Measurements from ENCODE around the gene CCDC71L. TPM values are rescaled to one million over a fixed set of nuclear protein-coding genes. Genes with fewer than 3 reads are reported as not detected.

The CCDC71L gene
- polyA plus RNA-seq, 1 of the 3 experiments (the other 2 are of a cell fraction): 30.0 TPM

GRCh38 chr7:106666353-106666752 lies 5.4 kb upstream of the CCDC71L start:
- Histone ChIP-seq H3K9ac (no peak overlapping the region), H3K27me3 (ENCODE audit: insufficient read depth) (no peaks in the 10 kb centered on the region), H3K4me2 (no peak overlapping the region), H3K79me2 (ENCODE audit: insufficient read depth) (no peaks in the 10 kb centered on the region), H3K27ac (ENCODE audit: low read depth in 2 of 2, low read length in 1 of 2) (no peak overlapping the region), H3K9me3 (peaks cover 11% of the 10 kb centered on the region; the same call in 1 of the 2 replicates), H2AFZ (ENCODE audit: low read depth) (no peak overlapping the region), H3F3A (replicated peaks; ENCODE audit: insufficient read depth) (peaks cover 25% of the 10 kb centered on the region), H3K4me1 (ENCODE audit: control insufficient read depth in 1 of 2, insufficient read depth in 2 of 2, low read depth in 1 of 2, low read length in 1 of 2) (peaks cover 0 to 2% of the 10 kb centered on the region in 2 experiments; a peak in 2 of 4 replicates), H3K4me3 (ENCODE audit: low read depth in 2 of 2, low read length in 1 of 2) (no peak overlapping the region), H3K9me2 (no peaks in the 10 kb centered on the region), H3K36me3 (replicated peaks in 1 of 2; ENCODE audit: control insufficient read depth in 1 of 2, insufficient read depth in 2 of 2, low read length in 1 of 2) (no peaks in the 10 kb centered on the region), H4K20me1 (ENCODE audit: insufficient read depth) (no peaks in the 10 kb centered on the region)
- CTCF ChIA-PET: no interaction called here
- no peak for DNase-seq
- POLR2A ChIA-PET: no interaction called here
- TF ChIP-seq SMC3 (IDR thresholded peaks at IDR 0.05; ENCODE audit: low read depth, low read length): no peak
- 90% methylated on average over 2 of the region's 2 CpGs for WGBS (ENCODE audit: low lambda C conversion rate)

- CTCF ChIA-PET: interaction anchor here (0.8 to 1.5 kb wide), 6 partner anchors 9 to 488 kb away, joined by 3 to 7 read pairs (median 4); no protein-coding TSS in a partner anchor
Measured at GRCh38 chr7:106664343-106664742, 3.4 kb upstream of the CCDC71L start.

More at GRCh38 chr7:106664343-106664742, 3.4 kb upstream of the CCDC71L start:
- H3K9me3 ChIP-seq: peaks cover 11% of the 10 kb centered on the region; the same call in 1 of the 2 replicates
- no peak overlapping the region for H3K4me3 ChIP-seq (ENCODE audit: low read depth in 2 of 2, low read length in 1 of 2)
- H3K9ac ChIP-seq: no peak overlapping the region
- peaks cover 6% of the 10 kb centered on the region for H3K79me2 ChIP-seq (ENCODE audit: insufficient read depth)
- H3K27me3 ChIP-seq (ENCODE audit: insufficient read depth): no peaks in the 10 kb centered on the region
- H3K4me2 ChIP-seq: no peak overlapping the region
- H3K9me2 ChIP-seq: no peaks in the 10 kb centered on the region
- WGBS (ENCODE audit: low lambda C conversion rate): 94% methylated on average over 3 of the region's 3 CpGs
- TF ChIP-seq FOXJ3 (CRISPR knock-in tag; IDR thresholded peaks at IDR 0.05): no peak
- TF ChIP-seq MAX (IDR thresholded peaks at IDR 0.05; ENCODE audit: low read depth): no peak
- TF ChIP-seq ZBTB33 (IDR thresholded peaks at IDR 0.05; ENCODE audit: borderline replicate concordance, low read depth): no peak
- TF ChIP-seq USF1 (IDR thresholded peaks at IDR 0.05; ENCODE audit: borderline replicate concordance, low read depth): no peak
- no peak for TF ChIP-seq JUND (IDR thresholded peaks at IDR 0.05)
- TF ChIP-seq GABPA (IDR thresholded peaks at IDR 0.05; ENCODE audit: low read depth): no peak
- no peak for TF ChIP-seq PBX3 (IDR thresholded peaks at IDR 0.05)
- no peak for TF ChIP-seq REST (IDR thresholded peaks at IDR 0.05; ENCODE audit: low read depth, low read length)
- no peak for TF ChIP-seq EP300 (IDR thresholded peaks at IDR 0.05; ENCODE audit: borderline replicate concordance in 1 of 2, low read depth in 1 of 2, low read length in 1 of 2)
- no peak for DNase-seq
- POLR2A ChIA-PET: no interaction called here
- peaks cover 4% of the 10 kb centered on the region; the same call in 1 of the 2 replicates for H4K20me1 ChIP-seq (ENCODE audit: insufficient read depth)
- peaks cover 29% of the 10 kb centered on the region for H3F3A ChIP-seq (replicated peaks; ENCODE audit: insufficient read depth)
- peaks cover 1 to 3% of the 10 kb centered on the region in 2 experiments for H3K36me3 ChIP-seq (replicated peaks in 1 of 2; ENCODE audit: control insufficient read depth in 1 of 2, insufficient read depth in 2 of 2, low read length in 1 of 2)
- H3K4me1 ChIP-seq (ENCODE audit: control insufficient read depth in 1 of 2, insufficient read depth in 2 of 2, low read depth in 1 of 2, low read length in 1 of 2): peaks cover 0 to 6% of the 10 kb centered on the region in 2 experiments; a peak in 2 of 4 replicates
- no peak overlapping the region; the same call in 1 of the 2 replicates for H2AFZ ChIP-seq (ENCODE audit: low read depth)
- no peak overlapping the region for H3K27ac ChIP-seq (ENCODE audit: low read depth in 2 of 2, low read length in 1 of 2)
